IMR-90 (cell line): ENCODE results near the gene ZMIZ1. TPM values are rescaled to one million over a fixed set of nuclear protein-coding genes. Genes with fewer than 3 reads are reported as not detected.

ENCODE experiments used
- ATAC-seq: fragments of 200-7000 bp; cut with Tn5 transposase; 2 replicates; pipeline ENCODE4 v1.9.1; 2020; ENCODE audit warnings: low read depth, mild to moderate bottlenecking, moderate library complexity
- BruUV-seq: library from RNA; stranded (reverse); fragments of 400-500 nt; replicated peaks from 2 replicates; lab custom pipeline; 2021; lab: Mats Ljungman, UMichigan
- CTCF ChIA-PET: fragments of 300-600 bp; formaldehyde crosslinking; extraction: SDS; loops from one replicate; lab custom pipeline; 2021; ENCODE audit warnings: antibody characterized with exemption; lab: Yijun Ruan, JAX
- POLR2A ChIA-PET: fragments of 300-600 bp; sonication (Branson Sonifier 250); formaldehyde crosslinking; loops from one replicate; lab custom pipeline; 2022; ENCODE audit warnings: antibody characterized with exemption; ENCODE audit not compliant: unreplicated experiment; lab: Charles Lee
- DNase-seq: peaks from one replicate; pipeline ENCODE4 v3.0.0; 2013
- H2AFZ ChIP-seq: replicated peaks from 2 replicates; pipeline ENCODE3; 2013; ENCODE audit warnings: low read length, mild to moderate bottlenecking; ENCODE audit not compliant: poor library complexity
- H2AK5ac ChIP-seq: 2 replicates; pipeline ENCODE4 v1.6.1; 2013; ENCODE audit warnings: low read depth, low read length, inconsistent platforms
- H2AK9ac ChIP-seq: replicated peaks from 2 replicates; pipeline ENCODE3; 2013; ENCODE audit warnings: mild to moderate bottlenecking, low read depth, low read length, moderate library complexity; ENCODE audit not compliant: poor library complexity
- H2BK120ac ChIP-seq: 2 replicates; pipeline ENCODE4 v1.6.1; 2013; ENCODE audit warnings: low read depth, low read length, inconsistent platforms
- H2BK15ac ChIP-seq: 3 replicates; pipeline ENCODE4 v1.6.1; 2013; ENCODE audit warnings: low read depth, low read length, inconsistent platforms
- H2BK20ac ChIP-seq: 2 replicates; pipeline ENCODE4 v1.6.1; 2013; ENCODE audit warnings: low read depth, mild to moderate bottlenecking, inconsistent platforms, low read length, moderate library complexity
- H2BK5ac ChIP-seq: 2 replicates; pipeline ENCODE4 v1.6.1; 2013; ENCODE audit warnings: mild to moderate bottlenecking, low read depth, low read length, inconsistent platforms; ENCODE audit not compliant: poor library complexity, severe bottlenecking
- H3K14ac ChIP-seq: replicated peaks from 2 replicates; pipeline ENCODE4 v1.6.1; 2013; ENCODE audit warnings: low read depth, low read length, inconsistent platforms
- H3K18ac ChIP-seq: 2 replicates; pipeline ENCODE4 v1.6.1; 2013; ENCODE audit warnings: low read depth, low read length, control low read depth
- H3K23ac ChIP-seq: 2 replicates; pipeline ENCODE4 v1.6.1; 2013; ENCODE audit warnings: low read depth, low read length, inconsistent platforms
- H3K27ac ChIP-seq: 2 replicates; pipeline ENCODE4 v1.5.1; 2013; ENCODE audit warnings: mild to moderate bottlenecking, control low read depth, low read length; ENCODE audit not compliant: insufficient read depth
- H3K27me3 ChIP-seq: 2 replicates; pipeline ENCODE4 v1.6.1; 2013; ENCODE audit warnings: low read length; ENCODE audit not compliant: control insufficient read depth, insufficient read depth
- H3K36me3 ChIP-seq: 2 replicates; pipeline ENCODE4 v1.6.1; 2013; ENCODE audit warnings: low read length, mixed read lengths; ENCODE audit not compliant: control insufficient read depth, insufficient read depth
- H3K4ac ChIP-seq: 2 replicates; pipeline ENCODE4 v1.6.1; 2013; ENCODE audit warnings: low read depth, low read length, inconsistent platforms
- H3K4me1 ChIP-seq: 2 replicates; pipeline ENCODE4 v1.6.1; 2013; ENCODE audit warnings: low read length, mixed read lengths; ENCODE audit not compliant: control insufficient read depth, insufficient read depth
- H3K4me2 ChIP-seq: 2 replicates; pipeline ENCODE4 v1.6.1; 2013; ENCODE audit warnings: low read depth, mild to moderate bottlenecking, control low read depth, low read length, moderate library complexity
- H3K4me3 ChIP-seq: 2 replicates; pipeline ENCODE4 v1.5.1; 2013; ENCODE audit warnings: low read depth, mild to moderate bottlenecking, control low read depth, low read length, moderate library complexity; ENCODE audit not compliant: insufficient read depth
- H3K56ac ChIP-seq: 2 replicates; pipeline ENCODE4 v1.6.1; 2013; ENCODE audit warnings: low read length, inconsistent platforms; ENCODE audit not compliant: insufficient read depth; ENCODE audit errors: extremely low read depth
- H3K79me1 ChIP-seq, 2 experiments: 2 replicates each; pipeline ENCODE4 v1.6.1; 2013; ENCODE audit warnings: low read length in 2 of 2, inconsistent platforms in 1 of 2, low read depth in 1 of 2
- H3K9ac ChIP-seq: 2 replicates; pipeline ENCODE4 v1.6.1; 2013; ENCODE audit warnings: low read depth, low read length, control low read depth
- H3K9me1 ChIP-seq: 2 replicates; pipeline ENCODE4 v1.6.1; 2013; ENCODE audit warnings: low read length, inconsistent platforms; ENCODE audit not compliant: insufficient read depth
- H3K9me3 ChIP-seq: 2 replicates; pipeline ENCODE4 v1.6.1; 2013; ENCODE audit warnings: low read length; ENCODE audit not compliant: control insufficient read depth, insufficient read depth
- H4K20me1 ChIP-seq: 2 replicates; pipeline ENCODE4 v1.6.1; 2013; ENCODE audit warnings: low read length, inconsistent platforms; ENCODE audit not compliant: insufficient read depth
- H4K5ac ChIP-seq: 2 replicates; pipeline ENCODE4 v1.6.1; 2013; ENCODE audit warnings: mild to moderate bottlenecking, low read depth, low read length, control low read depth
- H4K8ac ChIP-seq, 2 experiments: 2 replicates each; pipeline ENCODE4 v1.6.1; 2013; ENCODE audit warnings: low read depth in 2 of 2, low read length in 2 of 2, control low read depth in 1 of 2, inconsistent platforms in 1 of 2
- H4K91ac ChIP-seq: 2 replicates; pipeline ENCODE4 v1.6.1; 2013; ENCODE audit warnings: low read depth, low read length, inconsistent platforms; ENCODE audit not compliant: insufficient read depth
- BHLHE40 ChIP-seq: fragments of 150-350 bp; IDR thresholded peaks from 2 replicates; pipeline ENCODE4 v1.6.1; 2016; ENCODE audit warnings: mild to moderate bottlenecking, low read depth, low read length
- CEBPB ChIP-seq: IDR thresholded peaks from 2 replicates; pipeline ENCODE4 v1.6.1; 2012; ENCODE audit warnings: low read depth, low read length, improper control_type of control experiment
- CHD1 ChIP-seq: IDR thresholded peaks from 2 replicates; pipeline ENCODE4 v1.6.1; 2012; ENCODE audit warnings: low read depth, low read length, improper control_type of control experiment
- CTCF ChIP-seq: conservative IDR thresholded peaks from 2 replicates; pipeline ENCODE4 v1.5.1; 2012; ENCODE audit warnings: mild to moderate bottlenecking, low read depth, low read length, improper control_type of control experiment
- ELK1 ChIP-seq: fragments of 150-350 bp; IDR thresholded peaks from 2 replicates; pipeline ENCODE4 v1.6.1; 2016; ENCODE audit warnings: low read depth, mild to moderate bottlenecking, low read length, moderate library complexity, borderline replicate concordance
- FOS ChIP-seq: fragments of 150-350 bp; IDR thresholded peaks from 2 replicates; pipeline ENCODE4 v1.6.1; 2016; ENCODE audit warnings: low read depth, low read length
- MAFK ChIP-seq: IDR thresholded peaks from 2 replicates; pipeline ENCODE4 v1.6.1; 2012; ENCODE audit warnings: low read depth, low read length, improper control_type of control experiment
- MAZ ChIP-seq: IDR thresholded peaks from 2 replicates; pipeline ENCODE4 v1.6.1; 2012; ENCODE audit warnings: low read depth, mild to moderate bottlenecking, low read length, improper control_type of control experiment, moderate library complexity, borderline replicate concordance
- MXI1 ChIP-seq: IDR thresholded peaks from 2 replicates; pipeline ENCODE4 v1.6.1; 2012; ENCODE audit warnings: low read depth, mild to moderate bottlenecking, low read length, moderate library complexity, borderline replicate concordance
- NFE2L2 ChIP-seq: fragments of 150-350 bp; IDR thresholded peaks from 2 replicates; pipeline ENCODE4 v1.6.1; 2016; ENCODE audit warnings: low read depth, mild to moderate bottlenecking, low read length
- POLR2A ChIP-seq: IDR thresholded peaks from 2 replicates; pipeline ENCODE4 v1.6.1; 2012; ENCODE audit warnings: mild to moderate bottlenecking, low read depth, low read length
- RAD21 ChIP-seq: IDR thresholded peaks from 2 replicates; pipeline ENCODE4 v1.6.1; 2012; ENCODE audit warnings: low read length, improper control_type of control experiment
- RCOR1 ChIP-seq: IDR thresholded peaks from 2 replicates; pipeline ENCODE4 v1.6.1; 2012; ENCODE audit warnings: mild to moderate bottlenecking, low read length, improper control_type of control experiment; ENCODE audit not compliant: insufficient replicate concordance
- RFX5 ChIP-seq: IDR thresholded peaks from 2 replicates; pipeline ENCODE4 v1.8.0; 2012; ENCODE audit warnings: low read depth, mild to moderate bottlenecking, low read length, moderate library complexity
- SMC3 ChIP-seq: fragments of 150-350 bp; IDR thresholded peaks from 2 replicates; pipeline ENCODE4 v1.6.1; 2016; ENCODE audit warnings: low read depth, mild to moderate bottlenecking, antibody characterized with exemption, low read length, moderate library complexity
- WGBS, 2 experiments: methylation state at CpG; one replicate each; pipeline versions ENCODE4 v1.1.5 to v1.1.7; 2013; ENCODE audit warnings: missing lambda C conversion rate in 2 of 2; ENCODE audit not compliant: insufficient read length in 1 of 2; ENCODE audit errors: extremely low coverage in 2 of 2; 5-methylcytosine and 5-hydroxymethylcytosine counted together
- dilution Hi-C: fragments of 300-500 bp; cut with HindIII; formaldehyde crosslinking; loops from one replicate; pipeline ENCODE4 v1.14.3; 2018; ENCODE audit warnings: low sequenced_read_pairs; ENCODE audit not compliant: unreplicated experiment
- in situ Hi-C: fragments of 300-500 bp; cut with MboI; formaldehyde crosslinking; loops from 3 replicates; pipeline ENCODE4 v1.14.3; 2019; ENCODE audit warnings: low sequenced_read_pairs, inconsistent platforms, mixed read lengths
- intact Hi-C: fragments of 100-400 bp; cut with micrococcal nuclease; formaldehyde crosslinking; loops from 2 replicates; pipeline ENCODE4 v1.10.0; 2022
- polyA plus RNA-seq, 3 experiments: library from polyadenylated mRNA; depleted of rRNA; stranded (reverse); fragments of >200 nt; gene quantifications; 2 replicates each; pipeline ENCODE4 v1.2.3, GENCODE V29; 2012; ENCODE audit warnings: low replicate concordance in 1 of 3
- total RNA-seq: library from RNA; depleted of rRNA; stranded (reverse); fragments of >200 nt; gene quantifications from 2 replicates; pipeline ENCODE4 v1.2.3, GENCODE V29; 2012
- TF ChIP-seq, protein P1 (sequence below): fragments of 150-350 bp; IDR thresholded peaks from 2 replicates; pipeline ENCODE4 v1.6.1; 2017; ENCODE audit warnings: mild to moderate bottlenecking, antibody characterized with exemption, low read length, low read depth

The ZMIZ1 gene
- total and polyA plus RNA-seq, 2 of the 4 experiments (the other 2 are of a cell fraction): 6.6 to 48.7 TPM

DNA sequence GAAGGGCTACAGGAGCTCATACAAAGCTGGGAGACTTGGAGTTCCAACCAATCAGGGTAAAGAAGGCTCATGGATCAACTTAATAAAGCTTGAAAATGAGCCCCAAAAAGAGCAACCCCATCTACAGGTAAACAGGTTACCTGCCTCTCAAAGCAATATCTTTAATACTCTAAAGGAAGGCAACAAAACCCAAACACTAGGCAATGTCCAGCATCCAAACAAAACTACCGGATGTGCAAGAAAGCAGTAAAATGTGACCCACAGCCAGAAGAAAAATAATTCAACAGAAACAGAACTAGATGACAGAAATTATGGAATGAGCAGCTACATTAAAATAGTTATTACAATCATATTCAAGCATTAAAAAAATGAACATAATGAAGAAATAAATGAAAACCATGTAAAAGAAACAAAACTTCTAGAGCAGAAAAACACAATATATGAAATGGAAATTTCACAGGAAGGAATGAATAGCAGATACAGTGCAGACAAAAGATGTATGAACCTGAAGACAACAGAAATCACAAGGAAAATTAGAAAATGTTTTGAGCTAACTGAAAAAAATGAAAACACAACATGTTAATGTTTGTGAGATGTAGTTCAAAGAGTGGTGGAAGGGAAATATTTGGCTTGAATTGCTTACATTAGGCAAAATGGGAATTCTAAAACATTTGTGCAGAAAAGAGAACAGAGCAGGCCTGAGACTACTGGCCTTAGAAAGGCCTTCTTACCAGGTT, 30.5 kb upstream of the ZMIZ1 start:
- Histone ChIP-seq H4K5ac (no peak overlapping the region), H3K56ac (no peak overlapping the region), H3K27ac (no peak overlapping the region), H3K9me1 (no peaks in the 10 kb centered on the region), H3K9me3 (no peaks in the 10 kb centered on the region), H3K4me2 (no peak overlapping the region), H2AK5ac (no peak overlapping the region), H3K14ac (no peak overlapping the region), H2BK5ac (no peak overlapping the region), H3K4ac (no peak overlapping the region), H4K20me1 (no peaks in the 10 kb centered on the region), H3K4me3 (no peak overlapping the region), H2BK15ac (no peak overlapping the region), H2AFZ (peak overlapping the region; percentile 62), H3K36me3 (no peaks in the 10 kb centered on the region), H3K18ac (no peak overlapping the region), H3K4me1 (no peaks in the 10 kb centered on the region), H3K27me3 (peaks cover 17% of the 10 kb centered on the region), H4K91ac (no peak overlapping the region), H3K79me1 (no peaks in the 10 kb centered on the region), H2AK9ac (no peak overlapping the region), H2BK120ac (no peak overlapping the region), H3K9ac (no peak overlapping the region), H3K23ac (no peak overlapping the region), H2BK20ac (no peak overlapping the region), H4K8ac (no peak overlapping the region)
- no CpG with 5 or more reads among the region's 1 CpG for WGBS, 2 experiments
- DNase-seq (no peak), ATAC-seq (no peak)
- ChIA-PET POLR2A (no interaction called here), CTCF (interaction anchor here (0.6 kb wide), 1 partner anchor 268 kb away, joined by 3 read pairs; no protein-coding TSS in a partner anchor)
- intact Hi-C loops: no loop called here
- in situ Hi-C loops: no loop called here
- BruUV-seq: no TSS peak
- dilution Hi-C loops: no loop called here
- no peak for TF ChIP-seq MAFK
- no peak for TF ChIP-seq MXI1
- TF ChIP-seq RFX5: no peak
- TF ChIP-seq, protein P1, sequence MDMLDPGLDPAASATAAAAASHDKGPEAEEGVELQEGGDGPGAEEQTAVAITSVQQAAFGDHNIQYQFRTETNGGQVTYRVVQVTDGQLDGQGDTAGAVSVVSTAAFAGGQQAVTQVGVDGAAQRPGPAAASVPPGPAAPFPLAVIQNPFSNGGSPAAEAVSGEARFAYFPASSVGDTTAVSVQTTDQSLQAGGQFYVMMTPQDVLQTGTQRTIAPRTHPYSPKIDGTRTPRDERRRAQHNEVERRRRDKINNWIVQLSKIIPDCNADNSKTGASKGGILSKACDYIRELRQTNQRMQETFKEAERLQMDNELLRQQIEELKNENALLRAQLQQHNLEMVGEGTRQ: no peak
- TF ChIP-seq CEBPB: no peak
- no peak for TF ChIP-seq SMC3
- no peak for TF ChIP-seq FOS
- no peak for TF ChIP-seq POLR2A
- TF ChIP-seq RAD21: no peak
- no peak for TF ChIP-seq MAZ
- TF ChIP-seq NFE2L2: no peak
- TF ChIP-seq ELK1: no peak
- no peak for TF ChIP-seq CTCF
- TF ChIP-seq CHD1: no peak
- no peak for TF ChIP-seq RCOR1
- no peak for TF ChIP-seq BHLHE40
